Stimulated activated CD4-positive, alpha-beta T cell treated with anti-CD3 and anti-CD28 coated beads, TNF-alpha, amount 100 ng/mL, for 24 hours (primary cell): ENCODE measurements around the gene ALDH1B1.

Experiments
- DNase-seq, 3 experiments: peaks; one replicate each; pipeline ENCODE4 v3.0.0-alpha.2; 2020; ENCODE audit warnings: low read depth in 3 of 3

The ALDH1B1 gene

GRCh38 chr9:38416461-38416860 is 24.0 kb downstream of the ALDH1B1 start:
- DNase-seq = no peak

DNA sequence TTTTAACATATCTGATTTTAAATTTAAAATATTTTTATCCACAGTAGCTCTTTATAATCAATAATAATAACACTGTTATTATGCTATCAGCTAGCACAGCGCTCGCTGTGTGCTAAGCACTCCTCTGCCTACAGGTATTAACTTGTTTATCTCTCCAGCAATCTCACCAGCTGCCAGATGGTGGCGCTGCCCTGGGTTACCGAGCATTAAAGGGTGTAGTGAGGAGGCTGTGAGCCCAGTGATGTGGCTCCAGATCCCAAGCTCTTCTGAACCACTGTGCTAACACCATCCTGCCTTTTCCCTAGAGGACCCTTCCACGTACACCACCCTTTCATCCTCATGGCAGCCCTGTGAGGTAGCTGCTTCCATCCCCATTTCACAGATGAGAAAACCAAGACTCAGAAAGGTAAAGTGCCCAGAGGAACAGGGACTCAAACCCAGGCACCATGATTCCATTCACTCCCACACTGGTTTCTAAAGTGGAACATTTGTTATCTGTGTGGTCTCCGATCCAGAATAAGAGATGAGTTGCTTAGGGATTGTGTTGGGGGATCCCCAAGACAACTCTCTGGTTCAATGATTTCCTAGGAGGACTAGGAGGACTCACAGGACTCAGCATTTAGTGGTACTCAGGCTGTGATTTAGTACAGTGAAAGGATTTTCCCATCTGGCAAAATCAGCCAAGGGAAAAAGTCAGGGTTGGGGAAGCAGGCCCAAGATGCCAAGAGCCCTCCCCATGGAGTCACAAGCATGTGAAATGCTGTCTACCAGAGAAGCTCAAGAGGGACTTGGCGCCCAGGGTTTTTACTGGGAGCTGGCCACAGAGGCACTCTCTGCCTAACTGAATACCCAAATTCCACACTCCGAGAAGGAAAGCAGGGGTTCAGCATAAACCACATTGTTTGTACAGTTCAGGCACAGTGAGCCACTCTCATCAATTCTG is 24.8 kb downstream of the ALDH1B1 start:
- peak in 1 of 3 experiments; percentile 56 for DNase-seq

- no peak for DNase-seq
Observed at GRCh38 chr9:38418366-38418765, 25.9 kb downstream of the ALDH1B1 start.

DNA sequence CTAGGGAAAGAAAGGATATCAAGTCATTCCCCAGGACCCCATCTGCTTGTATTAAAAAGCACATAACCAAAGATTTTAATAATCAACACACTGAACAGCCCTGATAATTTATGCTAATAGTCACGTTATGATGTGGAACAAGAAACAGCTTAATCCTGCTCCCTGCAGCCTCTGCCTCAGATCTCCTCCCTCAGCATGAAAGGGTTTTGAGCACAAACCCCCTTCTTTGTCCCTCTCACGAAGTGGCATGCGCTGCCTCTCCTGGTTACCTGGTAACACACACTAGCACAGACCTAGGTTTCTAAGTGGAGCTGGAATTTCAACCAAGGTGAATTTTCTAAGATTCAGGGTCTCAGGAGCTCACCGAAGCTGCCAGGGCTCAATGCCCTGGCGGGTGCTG is 26.7 kb downstream of the ALDH1B1 start:
- no peak for DNase-seq

GRCh38 chr9:38421498-38422211 is 29.2 kb downstream of the ALDH1B1 start:
- no peak for DNase-seq

DNA sequence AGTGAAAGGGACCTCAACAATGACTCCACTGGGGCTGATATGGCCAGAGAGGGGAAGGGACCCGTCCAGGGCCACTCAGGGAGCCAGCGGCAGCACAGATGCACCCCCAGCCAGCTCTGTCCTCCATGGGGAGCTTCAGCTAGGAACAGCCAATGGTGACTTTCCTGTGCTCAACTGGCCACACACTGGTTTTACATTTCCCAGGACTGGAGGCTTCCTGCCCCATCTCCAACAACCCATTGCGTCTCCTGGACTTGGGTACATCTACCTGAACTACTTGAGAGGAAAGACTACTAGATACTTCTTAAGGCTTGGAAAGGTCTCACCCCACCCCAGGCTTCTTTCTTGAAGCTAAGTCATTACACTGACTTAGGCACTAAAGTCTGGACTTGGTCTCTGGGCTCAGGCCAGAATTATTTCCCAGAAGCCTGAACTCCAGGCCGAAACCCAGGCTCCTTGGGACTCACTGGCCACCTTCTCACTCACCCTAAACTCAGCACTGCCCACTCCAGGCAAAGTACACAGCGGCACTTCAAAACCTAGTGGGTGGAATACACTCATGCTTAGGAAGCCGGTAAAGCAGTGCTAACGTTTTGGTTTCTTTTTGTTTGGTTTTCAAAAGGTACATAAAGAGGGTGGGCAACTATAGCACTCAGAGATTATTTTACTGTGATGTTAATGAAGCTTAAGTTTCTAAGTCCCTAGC is 30.2 kb downstream of the ALDH1B1 start:
- no peak for DNase-seq

GRCh38 chr9:38423273-38423972 is 30.9 kb downstream of the ALDH1B1 start:
- no peak for DNase-seq

DNA sequence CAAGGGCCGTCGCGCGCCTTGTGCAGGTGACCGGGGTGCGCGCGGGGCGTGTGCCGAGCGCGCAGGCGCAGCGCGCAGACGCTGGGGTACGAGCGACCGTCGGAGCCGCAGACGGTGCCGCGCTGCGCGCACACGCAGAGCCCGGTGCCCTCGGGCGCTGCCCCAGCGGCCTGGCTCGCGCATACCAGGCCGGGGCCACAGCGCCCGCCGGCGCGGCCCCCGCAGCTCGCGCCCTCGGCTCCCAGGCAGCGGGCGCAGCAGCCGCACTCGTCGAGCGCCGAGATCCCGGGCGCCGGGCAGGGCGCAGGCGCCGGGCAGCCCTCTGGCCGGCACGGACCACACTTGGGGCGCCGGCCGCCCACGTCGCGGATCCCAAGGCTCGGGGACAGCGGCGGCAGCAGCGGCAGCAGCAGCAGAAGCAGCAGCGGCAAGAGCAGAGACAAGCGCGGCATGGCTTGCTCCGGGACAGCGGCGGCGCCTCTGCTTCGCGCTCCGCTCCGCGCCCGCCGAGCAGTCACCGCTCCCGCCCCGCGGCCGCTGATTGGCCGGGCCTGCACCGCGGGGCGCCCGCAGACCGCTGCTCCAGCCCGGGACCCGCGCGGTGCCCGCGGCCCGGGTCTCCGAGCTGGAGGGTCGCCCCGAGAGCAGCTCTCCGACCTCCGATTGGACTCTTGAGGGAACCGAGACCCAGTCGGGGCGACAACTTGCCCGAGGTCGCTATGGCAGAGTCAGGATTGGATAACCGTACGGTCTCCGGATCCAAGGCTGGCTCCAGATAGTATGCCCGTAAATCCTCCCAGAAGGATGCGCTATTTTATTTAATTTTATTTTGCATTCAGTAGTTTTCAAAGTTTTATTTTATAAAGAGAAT is 31.7 kb downstream of the ALDH1B1 start, which contains the start of gene IGFBPL1:
IGFBPL1 (minus strand) TSS at position 482 of the 871 bp plus-strand sequence; CDS start at position 452, 30 bp downstream.
- peak in 1 of 3 experiments; percentile 28 for DNase-seq

- DNase-seq = no peak
Observed at GRCh38 chr9:38424918-38425317, 32.4 kb downstream of the ALDH1B1 start.

- DNase-seq = no peak
Observed at GRCh38 chr9:38428062-38428461, 35.6 kb downstream of the ALDH1B1 start.

DNA sequence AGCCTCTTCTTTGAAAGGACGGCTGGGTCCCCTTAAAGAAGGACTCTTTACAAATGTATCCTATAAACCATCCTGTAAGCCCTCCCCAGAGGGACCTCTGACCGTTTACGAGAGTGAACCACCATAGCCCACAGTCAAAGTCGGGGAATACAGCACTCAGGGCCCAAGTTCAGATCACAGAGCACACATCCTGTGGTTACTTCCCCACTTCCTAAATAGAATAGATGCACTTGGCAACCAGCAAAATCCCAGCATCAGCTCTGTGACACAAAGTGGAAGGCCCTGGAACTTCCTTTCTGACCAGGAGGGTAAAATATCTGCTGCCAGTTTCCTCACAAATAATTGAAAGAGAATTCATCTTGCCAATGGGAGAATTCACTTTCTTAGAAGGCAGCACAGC is 38.6 kb downstream of the ALDH1B1 start:
- DNase-seq = no peak

- DNase-seq = no peak
Observed at GRCh38 chr9:38432922-38433510, 40.5 kb downstream of the ALDH1B1 start.

DNA sequence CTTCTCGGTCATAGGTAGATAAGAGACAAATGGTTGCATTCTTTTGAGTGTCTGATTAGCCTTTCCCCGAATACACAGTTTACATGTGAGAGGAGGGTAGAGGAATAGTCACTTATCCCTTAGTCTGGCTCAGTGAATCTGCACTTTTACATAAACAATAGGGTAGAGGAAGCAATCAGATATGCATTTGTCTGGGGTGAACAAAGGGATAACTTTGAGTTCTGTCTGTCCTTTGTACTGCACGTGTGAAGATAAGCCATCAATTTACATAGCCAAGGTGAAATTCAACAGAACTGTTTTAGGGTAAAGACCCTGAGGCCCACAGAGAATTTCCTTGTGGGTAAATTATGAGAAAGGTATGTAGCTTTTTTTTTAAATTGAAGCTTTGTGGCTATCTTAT is 41.9 kb downstream of the ALDH1B1 start:
- no peak for DNase-seq

- DNase-seq = no peak
Observed at GRCh38 chr9:38434853-38435252, 42.4 kb downstream of the ALDH1B1 start.

- DNase-seq = no peak
Observed at GRCh38 chr9:38435521-38435920, 43.0 kb downstream of the ALDH1B1 start.

GRCh38 chr9:38436708-38437107 is 44.2 kb downstream of the ALDH1B1 start:
- DNase-seq = no peak

- no peak for DNase-seq
Observed at GRCh38 chr9:38437193-38437823, 44.8 kb downstream of the ALDH1B1 start.

DNA sequence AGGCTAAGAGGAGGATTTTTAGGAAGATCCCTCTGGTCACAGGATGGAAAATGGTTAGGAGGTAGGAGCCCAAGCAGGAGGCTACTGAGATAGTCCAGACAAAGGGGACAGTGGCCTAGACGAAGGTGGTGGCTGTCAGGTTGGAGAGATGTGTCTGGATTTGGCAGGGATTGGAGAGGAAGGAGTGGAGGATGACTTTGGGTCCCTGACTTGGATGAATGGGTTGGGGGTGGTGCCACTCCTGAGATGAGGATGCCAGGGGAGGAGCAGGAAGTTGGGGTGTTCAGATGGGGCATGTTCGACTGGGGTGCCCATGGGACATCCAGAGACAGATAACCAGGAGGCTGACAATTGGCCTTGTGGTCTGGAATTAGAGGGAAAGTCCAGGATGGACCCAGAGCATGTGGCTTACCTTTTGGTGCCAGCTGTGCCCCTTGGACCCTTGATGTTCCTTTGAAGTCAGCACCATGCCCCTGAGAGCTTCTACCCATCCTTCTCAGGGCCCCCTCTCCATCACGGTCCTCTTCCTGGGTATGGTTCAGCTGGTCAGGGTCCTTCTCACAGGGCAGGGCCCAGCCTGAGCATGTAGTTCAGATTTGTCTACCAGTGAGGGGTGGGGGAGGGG is 46.9 kb downstream of the ALDH1B1 start:
- DNase-seq = no peak

GRCh38 chr9:38439916-38440301 is 47.4 kb downstream of the ALDH1B1 start:
- no peak for DNase-seq
